CD4-positive, alpha-beta T cell treated with Interleukin-4 for 4 hours (primary cell): Measurements from ENCODE around the gene EFEMP1.

Source experiments
- DNase-seq: peaks from one replicate; pipeline ENCODE4 v3.0.0-alpha.2; 2020

Gene EFEMP1

GRCh38 chr2:55923091-55923981 lies at the start of gene EFEMP1:
EFEMP1 (minus strand) TSS chr2:55923782; CDS start chr2:55922440, 1,342 bp downstream.
- DNase-seq, result no peak

- no peak for DNase-seq
These were observed 46.9 kb upstream of the EFEMP1 start for GRCh38 chr2:55970500-55970899.

- no peak for DNase-seq
These were observed 45.4 kb upstream of the EFEMP1 start for GRCh38 chr2:55968941-55969340.

GRCh38 chr2:55966401-55967118 lies 43.0 kb upstream of the EFEMP1 start:
- DNase-seq, result no peak

GRCh38 chr2:55965966-55966365 lies 42.4 kb upstream of the EFEMP1 start:
- no peak for DNase-seq

- DNase-seq, result no peak
These were observed 41.7 kb upstream of the EFEMP1 start for GRCh38 chr2:55965276-55965675.

- DNase-seq, result no peak
These were observed 39.3 kb upstream of the EFEMP1 start for GRCh38 chr2:55962915-55963314.

GRCh38 chr2:55961318-55961911 lies 37.8 kb upstream of the EFEMP1 start:
- no peak for DNase-seq

GRCh38 chr2:55958756-55959155 lies 35.2 kb upstream of the EFEMP1 start:
- DNase-seq, result no peak

- no peak for DNase-seq
These were observed 33.6 kb upstream of the EFEMP1 start for GRCh38 chr2:55957142-55957541.

- DNase-seq, result no peak
These were observed 30.9 kb upstream of the EFEMP1 start for GRCh38 chr2:55954306-55955035.

- no peak for DNase-seq
These were observed 28.8 kb upstream of the EFEMP1 start for GRCh38 chr2:55952415-55952814.

GRCh38 chr2:55951533-55951932 lies 28.0 kb upstream of the EFEMP1 start:
- DNase-seq, result no peak

- DNase-seq, result no peak
These were observed 26.0 kb upstream of the EFEMP1 start for GRCh38 chr2:55949613-55950012.

- DNase-seq, result no peak
These were observed 25.6 kb upstream of the EFEMP1 start for GRCh38 chr2:55949211-55949610.

GRCh38 chr2:55948176-55948923 lies 24.8 kb upstream of the EFEMP1 start:
- DNase-seq, result no peak

- DNase-seq, result no peak
These were observed 24.2 kb upstream of the EFEMP1 start for GRCh38 chr2:55947752-55948151.

- no peak for DNase-seq
These were observed 23.2 kb upstream of the EFEMP1 start for GRCh38 chr2:55946793-55947192.

- DNase-seq, result no peak
These were observed 19.9 kb upstream of the EFEMP1 start for GRCh38 chr2:55943466-55943865.

- DNase-seq, result no peak
These were observed 12.8 kb upstream of the EFEMP1 start for GRCh38 chr2:55936351-55936750.

- no peak for DNase-seq
These were observed 10.8 kb upstream of the EFEMP1 start for GRCh38 chr2:55934337-55934736.

- DNase-seq, result no peak
These were observed 9.3 kb upstream of the EFEMP1 start for GRCh38 chr2:55932843-55933242.
